Neural cell (in vitro differentiated cells): ENCODE results near the gene QPCT. TPM values are rescaled to one million over a fixed set of nuclear protein-coding genes. Genes with fewer than 3 reads are reported as not detected.

Experiments
- H2AFZ ChIP-seq: fragments of 200-600, 300-800 bp; sonication (generic), shearing (Covaris generic); 2 replicates; pipeline ENCODE4 v1.6.0; 2014; ENCODE audit warnings: low read depth, mild to moderate bottlenecking, antibody characterized with exemption, low read length, moderate library complexity
- H3F3A ChIP-seq: fragments of 200-600 bp; shearing (Covaris generic); 2 replicates; pipeline ENCODE4 v1.6.1; 2016; ENCODE audit warnings: mild to moderate bottlenecking, moderate library complexity, mixed read lengths, antibody characterized with exemption, low read length; ENCODE audit not compliant: insufficient read depth, poor library complexity, severe bottlenecking
- H3K27ac ChIP-seq: fragments of 200-600, 300-800 bp; sonication (generic), shearing (Covaris generic); 2 replicates; pipeline ENCODE4 v1.5.1; 2014; ENCODE audit warnings: mild to moderate bottlenecking, low read length, moderate library complexity
- H3K27me3 ChIP-seq: fragments of 300-800, 200-600 bp; sonication (generic), shearing (Covaris generic); 2 replicates; pipeline ENCODE4 v1.6.0; 2014; ENCODE audit warnings: mild to moderate bottlenecking, low read depth, low read length, moderate library complexity; ENCODE audit not compliant: insufficient read depth
- H3K36me3 ChIP-seq: fragments of 300-800, 200-600 bp; sonication (generic), shearing (Covaris generic); 2 replicates; pipeline ENCODE4 v1.5.1; 2014; ENCODE audit warnings: mild to moderate bottlenecking, antibody characterized with exemption, low read length, moderate library complexity; ENCODE audit not compliant: insufficient read depth
- H3K4me2 ChIP-seq: fragments of 300-800, 200-600 bp; sonication (generic), shearing (Covaris generic); 2 replicates; pipeline ENCODE4 v1.6.0; 2014; ENCODE audit warnings: mild to moderate bottlenecking, low read length
- H3K4me3 ChIP-seq: fragments of 300-800, 200-600 bp; sonication (generic), shearing (Covaris generic); 2 replicates; pipeline ENCODE4 v1.5.1; 2014; ENCODE audit warnings: mild to moderate bottlenecking, low read length, moderate library complexity
- H3K79me2 ChIP-seq: fragments of 200-600 bp; shearing (Covaris generic); replicated peaks from 2 replicates; pipeline ENCODE4 v1.6.0; 2014; ENCODE audit warnings: mild to moderate bottlenecking, low read length, moderate library complexity; ENCODE audit not compliant: insufficient read depth
- H3K9ac ChIP-seq: fragments of 300-800, 200-600 bp; sonication (generic), shearing (Covaris generic); 2 replicates; pipeline ENCODE4 v1.6.1; 2016; ENCODE audit warnings: mild to moderate bottlenecking, low read length, mixed read lengths
- H3K9me2 ChIP-seq: fragments of 200-600 bp; shearing (Covaris generic); 2 replicates; pipeline ENCODE4 v1.6.1; 2016; ENCODE audit warnings: mild to moderate bottlenecking, low read length, mixed read lengths; ENCODE audit not compliant: insufficient read depth
- H3K9me3 ChIP-seq: fragments of 200-600, 300-800 bp; sonication (generic), shearing (Covaris generic); 2 replicates; pipeline ENCODE4 v1.6.1; 2016; ENCODE audit warnings: mild to moderate bottlenecking, mixed run types, low read length, moderate library complexity, mixed read lengths
- H4K20me1 ChIP-seq: fragments of 200-600 bp; shearing (Covaris generic); 2 replicates; pipeline ENCODE4 v1.6.1; 2016; ENCODE audit warnings: mild to moderate bottlenecking, mixed run types; ENCODE audit not compliant: insufficient read depth
- EP300 ChIP-seq: fragments of 450-650 bp; conservative IDR thresholded peaks from 2 replicates; pipeline ENCODE4 v1.6.1; 2014; ENCODE audit warnings: antibody characterized with exemption, mild to moderate bottlenecking, moderate library complexity; ENCODE audit not compliant: poor library complexity, severe bottlenecking
- EZH2 ChIP-seq: fragments of 200-600, 300-800 bp; shearing (Covaris generic), sonication (generic); IDR thresholded peaks from 2 replicates; pipeline ENCODE4 v1.6.1; 2014; ENCODE audit warnings: antibody characterized with exemption, low read length, borderline replicate concordance, mild to moderate bottlenecking; ENCODE audit not compliant: insufficient read depth, poor library complexity, severe bottlenecking
- MXI1 ChIP-seq: fragments of 450-650 bp; conservative IDR thresholded peaks from 2 replicates; pipeline ENCODE4 v1.6.1; 2014; ENCODE audit warnings: antibody characterized with exemption, mild to moderate bottlenecking; ENCODE audit not compliant: poor library complexity, severe bottlenecking
- POLR2AphosphoS5 ChIP-seq: IDR thresholded peaks from 2 replicates; pipeline ENCODE4 v1.6.1; 2012
- RAD21 ChIP-seq: fragments of 450-650 bp; conservative IDR thresholded peaks from 2 replicates; pipeline ENCODE4 v1.6.1; 2014; ENCODE audit warnings: antibody characterized with exemption, mild to moderate bottlenecking, moderate library complexity
- SMC3 ChIP-seq: fragments of 450-650 bp; conservative IDR thresholded peaks from 2 replicates; pipeline ENCODE4 v1.6.1; 2014; ENCODE audit warnings: antibody characterized with exemption, mild to moderate bottlenecking, moderate library complexity; ENCODE audit not compliant: poor library complexity
- TAF1 ChIP-seq: IDR thresholded peaks from 2 replicates; pipeline ENCODE4 v1.6.1; 2012; ENCODE audit warnings: low read depth
- polyA plus RNA-seq: library from polyadenylated mRNA; depleted of rRNA; stranded (reverse); fragments of >200 nt; gene quantifications from 2 replicates; pipeline ENCODE4 v1.2.3, GENCODE V29; 2014
- TF ChIP-seq, protein P1 (sequence below): fragments of 450-650 bp; IDR thresholded peaks from 2 replicates; pipeline ENCODE4 v1.5.1; 2014; ENCODE audit warnings: antibody characterized with exemption, mild to moderate bottlenecking, moderate library complexity; ENCODE audit not compliant: poor library complexity, severe bottlenecking
- TF ChIP-seq, protein P2 (sequence below): IDR thresholded peaks from 2 replicates; pipeline ENCODE4 v1.6.1; 2012; ENCODE audit warnings: borderline replicate concordance

Gene QPCT
- polyA plus RNA-seq, 1 donor from 2014 or later: 2.3 TPM

DNA sequence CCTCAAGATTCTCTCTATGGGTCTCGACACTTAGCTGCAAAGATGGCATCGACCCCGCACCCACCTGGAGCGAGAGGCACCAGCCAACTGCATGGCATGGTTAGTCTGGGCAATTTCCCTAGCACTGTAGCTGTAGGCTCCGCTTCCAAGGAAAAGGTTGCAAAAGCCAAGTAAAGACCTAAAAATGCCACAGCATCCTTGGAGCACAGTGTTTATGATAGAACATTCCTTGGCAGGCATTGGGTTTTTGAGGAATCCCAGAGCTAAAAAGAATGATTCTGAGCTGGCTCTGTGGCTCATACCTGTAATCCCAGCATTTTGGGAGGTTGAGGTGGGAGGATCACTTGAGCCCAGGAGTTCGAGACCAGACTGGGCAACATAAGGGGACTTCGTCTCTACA lies 22.9 kb downstream of the QPCT start:
- Histone ChIP-seq H4K20me1 (no peaks in the 10 kb centered on the region), H3K9ac (no peak overlapping the region), H3F3A (no peaks in the 10 kb centered on the region), H3K36me3 (no peaks in the 10 kb centered on the region), H3K4me3 (no peak overlapping the region), H3K9me2 (no peaks in the 10 kb centered on the region), H3K4me2 (no peak overlapping the region), H3K9me3 (no peaks in the 10 kb centered on the region), H3K27ac (no peak overlapping the region), H3K27me3 (no peaks in the 10 kb centered on the region), H2AFZ (no peak overlapping the region), H3K79me2 (no peaks in the 10 kb centered on the region)
- TF ChIP-seq, protein P1, sequence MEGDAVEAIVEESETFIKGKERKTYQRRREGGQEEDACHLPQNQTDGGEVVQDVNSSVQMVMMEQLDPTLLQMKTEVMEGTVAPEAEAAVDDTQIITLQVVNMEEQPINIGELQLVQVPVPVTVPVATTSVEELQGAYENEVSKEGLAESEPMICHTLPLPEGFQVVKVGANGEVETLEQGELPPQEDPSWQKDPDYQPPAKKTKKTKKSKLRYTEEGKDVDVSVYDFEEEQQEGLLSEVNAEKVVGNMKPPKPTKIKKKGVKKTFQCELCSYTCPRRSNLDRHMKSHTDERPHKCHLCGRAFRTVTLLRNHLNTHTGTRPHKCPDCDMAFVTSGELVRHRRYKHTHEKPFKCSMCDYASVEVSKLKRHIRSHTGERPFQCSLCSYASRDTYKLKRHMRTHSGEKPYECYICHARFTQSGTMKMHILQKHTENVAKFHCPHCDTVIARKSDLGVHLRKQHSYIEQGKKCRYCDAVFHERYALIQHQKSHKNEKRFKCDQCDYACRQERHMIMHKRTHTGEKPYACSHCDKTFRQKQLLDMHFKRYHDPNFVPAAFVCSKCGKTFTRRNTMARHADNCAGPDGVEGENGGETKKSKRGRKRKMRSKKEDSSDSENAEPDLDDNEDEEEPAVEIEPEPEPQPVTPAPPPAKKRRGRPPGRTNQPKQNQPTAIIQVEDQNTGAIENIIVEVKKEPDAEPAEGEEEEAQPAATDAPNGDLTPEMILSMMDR: no peak
- TF ChIP-seq, protein P2, sequence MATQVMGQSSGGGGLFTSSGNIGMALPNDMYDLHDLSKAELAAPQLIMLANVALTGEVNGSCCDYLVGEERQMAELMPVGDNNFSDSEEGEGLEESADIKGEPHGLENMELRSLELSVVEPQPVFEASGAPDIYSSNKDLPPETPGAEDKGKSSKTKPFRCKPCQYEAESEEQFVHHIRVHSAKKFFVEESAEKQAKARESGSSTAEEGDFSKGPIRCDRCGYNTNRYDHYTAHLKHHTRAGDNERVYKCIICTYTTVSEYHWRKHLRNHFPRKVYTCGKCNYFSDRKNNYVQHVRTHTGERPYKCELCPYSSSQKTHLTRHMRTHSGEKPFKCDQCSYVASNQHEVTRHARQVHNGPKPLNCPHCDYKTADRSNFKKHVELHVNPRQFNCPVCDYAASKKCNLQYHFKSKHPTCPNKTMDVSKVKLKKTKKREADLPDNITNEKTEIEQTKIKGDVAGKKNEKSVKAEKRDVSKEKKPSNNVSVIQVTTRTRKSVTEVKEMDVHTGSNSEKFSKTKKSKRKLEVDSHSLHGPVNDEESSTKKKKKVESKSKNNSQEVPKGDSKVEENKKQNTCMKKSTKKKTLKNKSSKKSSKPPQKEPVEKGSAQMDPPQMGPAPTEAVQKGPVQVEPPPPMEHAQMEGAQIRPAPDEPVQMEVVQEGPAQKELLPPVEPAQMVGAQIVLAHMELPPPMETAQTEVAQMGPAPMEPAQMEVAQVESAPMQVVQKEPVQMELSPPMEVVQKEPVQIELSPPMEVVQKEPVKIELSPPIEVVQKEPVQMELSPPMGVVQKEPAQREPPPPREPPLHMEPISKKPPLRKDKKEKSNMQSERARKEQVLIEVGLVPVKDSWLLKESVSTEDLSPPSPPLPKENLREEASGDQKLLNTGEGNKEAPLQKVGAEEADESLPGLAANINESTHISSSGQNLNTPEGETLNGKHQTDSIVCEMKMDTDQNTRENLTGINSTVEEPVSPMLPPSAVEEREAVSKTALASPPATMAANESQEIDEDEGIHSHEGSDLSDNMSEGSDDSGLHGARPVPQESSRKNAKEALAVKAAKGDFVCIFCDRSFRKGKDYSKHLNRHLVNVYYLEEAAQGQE: no peak
- TF ChIP-seq RAD21 (no peak), TAF1 (no peak), POLR2AphosphoS5 (no peak), MXI1 (no peak), SMC3 (no peak), EP300 (no peak), EZH2 (no peak)

DNA sequence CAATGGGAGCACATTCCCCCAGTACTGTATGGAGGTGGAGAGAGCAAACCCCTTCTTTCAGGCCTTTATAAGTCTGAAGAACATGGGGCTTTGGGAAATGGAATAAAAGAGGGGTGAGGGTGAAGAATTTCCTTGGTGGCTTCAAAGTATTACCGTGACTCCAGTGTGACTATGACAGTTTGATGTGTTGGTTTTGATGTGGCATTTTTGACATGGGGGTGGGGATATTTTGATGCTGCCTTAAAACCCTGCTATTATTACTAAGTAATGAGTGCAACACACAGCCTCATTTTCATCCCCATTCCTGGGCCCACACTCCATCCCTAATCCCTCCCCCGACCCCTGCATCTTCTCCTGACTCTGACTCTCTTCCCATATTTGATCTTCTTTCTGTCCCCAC lies 23.6 kb downstream of the QPCT start:
- Histone ChIP-seq H3K27me3 (no peaks in the 10 kb centered on the region), H3K9me3 (no peaks in the 10 kb centered on the region), H3F3A (no peaks in the 10 kb centered on the region), H3K79me2 (no peaks in the 10 kb centered on the region), H4K20me1 (no peaks in the 10 kb centered on the region), H2AFZ (no peak overlapping the region), H3K27ac (no peak overlapping the region), H3K4me3 (no peak overlapping the region), H3K4me2 (no peak overlapping the region), H3K9ac (no peak overlapping the region), H3K9me2 (no peaks in the 10 kb centered on the region), H3K36me3 (no peaks in the 10 kb centered on the region)
- TF ChIP-seq EP300: no peak
- TF ChIP-seq RAD21: no peak
- no peak for TF ChIP-seq EZH2
- TF ChIP-seq, protein P1: no peak
- TF ChIP-seq MXI1: no peak
- TF ChIP-seq SMC3: no peak
